Activated naive CD4-positive, alpha-beta T cell treated with anti-CD3 and anti-CD28 coated beads, Interleukin-2, amount 10 ng/mL, durations not matched to agents 7 days and 5 days (primary cell): ENCODE measurements around the gene CENPB.

Source experiments
- CTCF ChIA-PET: fragments of 350-600 bp; sonication (Branson Sonifier 250); formaldehyde crosslinking; loops from one replicate; lab custom pipeline; 2021; ENCODE audit warnings: antibody characterized with exemption; lab: Charles Lee
- DNase-seq: peaks from one replicate; pipeline ENCODE4 v3.0.0-alpha.2; 2020
- H3K27ac Mint-ChIP-seq: one replicate; pipeline ENCODE4 v1.8.0; 2021; ENCODE audit warnings: mild to moderate bottlenecking, moderate library complexity, mixed read lengths
- H3K27me3 Mint-ChIP-seq: one replicate; pipeline ENCODE4 v1.8.0; 2021; ENCODE audit warnings: mild to moderate bottlenecking, mixed read lengths
- H3K36me3 Mint-ChIP-seq: one replicate; pipeline ENCODE4 v1.8.0; 2021; ENCODE audit warnings: mixed read lengths
- H3K4me1 Mint-ChIP-seq: one replicate; pipeline ENCODE4 v1.8.0; 2021; ENCODE audit warnings: mixed read lengths
- H3K4me3 Mint-ChIP-seq: one replicate; pipeline ENCODE4 v1.8.0; 2021; ENCODE audit warnings: mild to moderate bottlenecking, moderate library complexity, mixed read lengths
- H3K9me3 Mint-ChIP-seq: one replicate; pipeline ENCODE4 v1.8.0; 2021; ENCODE audit warnings: mixed read lengths

CENPB gene

GRCh38 chr20:3740615-3741301 is 45.8 kb downstream of the CENPB start:
- CTCF ChIA-PET = no interaction called here
- Mint-ChIP-seq H3K4me3 (no peak overlapping the region), H3K27ac (no peak overlapping the region), H3K36me3 (no peaks in the 10 kb centered on the region), H3K4me1 (peaks cover 16% of the 10 kb centered on the region), H3K9me3 (no peaks in the 10 kb centered on the region), H3K27me3 (peaks cover 41% of the 10 kb centered on the region)
- DNase-seq = no peak

DNA sequence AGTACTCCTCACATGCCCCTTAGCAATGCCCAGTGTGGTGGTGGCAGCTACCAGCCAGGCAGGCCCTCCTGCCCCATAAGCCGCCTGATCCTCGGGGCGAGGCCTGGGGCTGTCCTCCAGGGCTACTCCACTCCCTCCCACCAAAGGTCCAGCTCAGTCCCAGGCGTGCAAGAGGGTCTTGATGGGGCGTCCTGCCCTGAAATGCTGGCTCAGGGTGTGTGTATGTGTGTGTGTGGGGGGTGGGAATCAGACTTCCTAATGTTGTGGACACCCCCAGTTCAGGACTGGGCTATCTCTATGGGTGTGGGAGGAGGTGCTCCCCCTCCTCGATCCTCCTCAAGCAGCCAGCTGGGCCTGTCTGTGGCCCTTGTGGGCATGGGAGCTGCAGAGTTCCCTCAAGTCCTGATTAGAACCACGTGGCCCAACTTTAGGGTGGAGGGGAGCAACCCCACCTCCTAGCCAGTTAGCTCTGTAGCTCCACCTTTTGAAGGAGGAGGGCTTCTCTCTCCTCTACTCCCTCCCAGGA is 46.6 kb downstream of the CENPB start:
- Mint-ChIP-seq H3K36me3 (no peaks in the 10 kb centered on the region), H3K4me1 (peaks cover 10% of the 10 kb centered on the region), H3K4me3 (no peak overlapping the region), H3K27me3 (peaks cover 41% of the 10 kb centered on the region), H3K27ac (no peak overlapping the region), H3K9me3 (no peaks in the 10 kb centered on the region)
- DNase-seq = no peak
- CTCF ChIA-PET = interaction anchor here (0.7 kb wide), 1 partner anchor 32 kb away, joined by 3 read pairs; no protein-coding TSS in a partner anchor

- no peak overlapping the region for H3K27ac Mint-ChIP-seq
- H3K9me3 Mint-ChIP-seq = no peaks in the 10 kb centered on the region
- CTCF ChIA-PET = interaction anchor here (0.7 to 1.3 kb wide), 3 partner anchors 10 to 32 kb away, joined by 3 to 4 read pairs (median 3); no protein-coding TSS in a partner anchor
- no peak overlapping the region for H3K4me3 Mint-ChIP-seq
- no peaks in the 10 kb centered on the region for H3K36me3 Mint-ChIP-seq
- H3K4me1 Mint-ChIP-seq = peaks cover 3% of the 10 kb centered on the region
- no peak for DNase-seq
- peaks cover 41% of the 10 kb centered on the region for H3K27me3 Mint-ChIP-seq
Observed at GRCh38 chr20:3739054-3739925, 47.2 kb downstream of the CENPB start.

GRCh38 chr20:3738111-3739053 is 48.2 kb downstream of the CENPB start:
- H3K27me3 Mint-ChIP-seq = peaks cover 45% of the 10 kb centered on the region
- H3K4me3 Mint-ChIP-seq = no peak overlapping the region
- H3K4me1 Mint-ChIP-seq = no peaks in the 10 kb centered on the region
- DNase-seq = no peak
- no peaks in the 10 kb centered on the region for H3K9me3 Mint-ChIP-seq
- H3K36me3 Mint-ChIP-seq = no peaks in the 10 kb centered on the region
- no peak overlapping the region for H3K27ac Mint-ChIP-seq
- CTCF ChIA-PET = interaction anchor here (0.7 to 1.3 kb wide), 2 partner anchors 11 to 13 kb away, joined by 3 to 4 read pairs; no protein-coding TSS in a partner anchor

- Mint-ChIP-seq H3K27ac (no peak overlapping the region), H3K4me1 (peaks cover 2% of the 10 kb centered on the region), H3K27me3 (peaks cover 67% of the 10 kb centered on the region), H3K36me3 (no peaks in the 10 kb centered on the region), H3K4me3 (no peak overlapping the region), H3K9me3 (no peaks in the 10 kb centered on the region)
- CTCF ChIA-PET = interaction anchor here (0.8 to 1.6 kb wide), 4 partner anchors 9 to 25 kb away, joined by 3 to 7 read pairs (median 4); no protein-coding TSS in a partner anchor
- DNase-seq = no peak
Observed at GRCh38 chr20:3735768-3736167, 50.8 kb downstream of the CENPB start.

DNA sequence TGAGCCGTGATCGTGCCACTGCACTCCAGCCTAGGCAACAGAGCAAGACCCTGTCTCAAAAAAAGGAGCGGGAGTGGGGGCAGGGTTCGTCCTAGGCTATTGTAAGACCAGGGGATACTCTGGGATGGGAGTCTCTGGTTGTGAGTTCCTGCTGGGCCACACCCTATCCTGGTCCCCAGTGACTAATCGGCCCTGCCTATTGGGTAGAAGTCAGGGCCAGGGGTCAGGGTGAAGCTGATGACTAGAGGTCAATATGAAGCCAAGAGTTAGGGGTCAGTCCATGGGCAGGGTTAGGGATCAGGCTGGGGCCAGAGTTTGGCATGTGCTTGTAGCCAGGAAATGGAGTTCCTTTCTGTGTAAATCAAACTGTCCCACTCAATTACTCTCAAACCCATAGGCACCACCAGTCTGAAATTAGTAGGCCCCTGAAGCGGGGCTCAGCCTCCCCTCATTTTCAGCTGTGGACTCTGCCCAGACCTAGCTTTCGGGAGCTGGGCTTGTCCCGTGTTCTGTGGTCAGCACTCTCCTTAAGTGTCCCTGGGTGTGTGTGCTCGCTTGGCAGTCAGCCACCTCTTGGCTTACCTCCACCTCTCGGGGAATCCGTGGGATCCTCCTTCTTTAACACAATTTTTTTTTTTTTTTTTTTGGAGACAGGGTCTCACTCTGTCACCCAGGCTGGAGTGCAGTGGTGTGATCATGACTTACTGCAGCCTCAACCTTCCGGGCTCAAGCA is 52.3 kb downstream of the CENPB start:
- no peak overlapping the region for H3K27ac Mint-ChIP-seq
- no peak overlapping the region for H3K4me3 Mint-ChIP-seq
- no peaks in the 10 kb centered on the region for H3K9me3 Mint-ChIP-seq
- no peak for DNase-seq
- H3K27me3 Mint-ChIP-seq = peaks cover 77% of the 10 kb centered on the region
- CTCF ChIA-PET = no interaction called here
- no peaks in the 10 kb centered on the region for H3K36me3 Mint-ChIP-seq
- H3K4me1 Mint-ChIP-seq = peaks cover 5% of the 10 kb centered on the region
